ENCODE measurements around the gene OPN4.

OPN4 gene

GRCh38 chr10:86703176-86703575 lies 48.8 kb downstream of the OPN4 start:
- Histone ChIP-seq H3K79me2 (ENCODE audit: insufficient read depth, low read length) (no peaks in the 10 kb centered on the region), H3F3A (ENCODE audit: low read depth) (no peaks in the 10 kb centered on the region), H4K20me1 (ENCODE audit: insufficient read depth, low read length, poor library complexity, severe bottlenecking) (no peaks in the 10 kb centered on the region), H3K4me2 (ENCODE audit: low read depth, low read length, poor library complexity, severe bottlenecking) (no peak overlapping the region), H3K9me2 (replicated peaks; ENCODE audit: low read depth, low read length) (no peaks in the 10 kb centered on the region), H3K4me3 (ENCODE audit: low read length, poor library complexity, severe bottlenecking) (no peak overlapping the region), H3K9me3 (ENCODE audit: insufficient read depth, low read depth, low read length) (no peaks in the 10 kb centered on the region), H3K4me1 (ENCODE audit: insufficient read depth, low read length, poor library complexity, severe bottlenecking) (no peaks in the 10 kb centered on the region), H3K36me3 (ENCODE audit: insufficient read depth, low read length) (no peaks in the 10 kb centered on the region), H3K27me3 (ENCODE audit: insufficient read depth, low read length, poor library complexity, severe bottlenecking) (no peaks in the 10 kb centered on the region), H2AFZ (ENCODE audit: low read length) (no peak overlapping the region), H3K9ac (ENCODE audit: low read depth, low read length, poor library complexity, severe bottlenecking) (no peak overlapping the region)
- TF ChIP-seq CTCF (conservative IDR thresholded peaks at IDR 0.05; ENCODE audit: low read length) (no peak), EZH2phosphoT487 (IDR thresholded peaks at IDR 0.05; ENCODE audit: borderline replicate concordance) (no peak)

GRCh38 chr10:86705139-86705538 lies 50.8 kb downstream of the OPN4 start:
- H3K4me2 ChIP-seq (ENCODE audit: low read depth, low read length, poor library complexity, severe bottlenecking), result no peak overlapping the region
- H3F3A ChIP-seq (ENCODE audit: low read depth), result no peaks in the 10 kb centered on the region
- H2AFZ ChIP-seq (ENCODE audit: low read length), result no peak overlapping the region
- H3K36me3 ChIP-seq (ENCODE audit: insufficient read depth, low read length), result no peaks in the 10 kb centered on the region
- no peaks in the 10 kb centered on the region for H3K9me3 ChIP-seq (ENCODE audit: insufficient read depth, low read depth, low read length)
- no peaks in the 10 kb centered on the region for H3K27me3 ChIP-seq (ENCODE audit: insufficient read depth, low read length, poor library complexity, severe bottlenecking)
- no peaks in the 10 kb centered on the region for H3K9me2 ChIP-seq (replicated peaks; ENCODE audit: low read depth, low read length)
- H3K4me1 ChIP-seq (ENCODE audit: insufficient read depth, low read length, poor library complexity, severe bottlenecking), result no peaks in the 10 kb centered on the region
- no peak overlapping the region for H3K4me3 ChIP-seq (ENCODE audit: low read length, poor library complexity, severe bottlenecking)
- no peaks in the 10 kb centered on the region for H4K20me1 ChIP-seq (ENCODE audit: insufficient read depth, low read length, poor library complexity, severe bottlenecking)
- TF ChIP-seq CTCF (conservative IDR thresholded peaks at IDR 0.05; ENCODE audit: low read length) (no peak), EZH2phosphoT487 (IDR thresholded peaks at IDR 0.05; ENCODE audit: borderline replicate concordance) (no peak)
- H3K79me2 ChIP-seq (ENCODE audit: insufficient read depth, low read length), result no peaks in the 10 kb centered on the region
- H3K9ac ChIP-seq (ENCODE audit: low read depth, low read length, poor library complexity, severe bottlenecking), result no peak overlapping the region

GRCh38 chr10:86705905-86706304 lies 51.6 kb downstream of the OPN4 start:
- Histone ChIP-seq H3K4me3 (ENCODE audit: low read length, poor library complexity, severe bottlenecking) (no peak overlapping the region), H3K9ac (ENCODE audit: low read depth, low read length, poor library complexity, severe bottlenecking) (no peak overlapping the region), H3K36me3 (ENCODE audit: insufficient read depth, low read length) (no peaks in the 10 kb centered on the region), H2AFZ (ENCODE audit: low read length) (no peak overlapping the region), H3K4me2 (ENCODE audit: low read depth, low read length, poor library complexity, severe bottlenecking) (no peak overlapping the region), H3K4me1 (ENCODE audit: insufficient read depth, low read length, poor library complexity, severe bottlenecking) (peaks cover 3% of the 10 kb centered on the region), H3K9me3 (ENCODE audit: insufficient read depth, low read depth, low read length) (no peaks in the 10 kb centered on the region), H3K9me2 (replicated peaks; ENCODE audit: low read depth, low read length) (no peaks in the 10 kb centered on the region), H4K20me1 (ENCODE audit: insufficient read depth, low read length, poor library complexity, severe bottlenecking) (no peaks in the 10 kb centered on the region), H3K79me2 (ENCODE audit: insufficient read depth, low read length) (no peaks in the 10 kb centered on the region), H3K27me3 (ENCODE audit: insufficient read depth, low read length, poor library complexity, severe bottlenecking) (no peaks in the 10 kb centered on the region), H3F3A (ENCODE audit: low read depth) (no peaks in the 10 kb centered on the region)
- TF ChIP-seq CTCF (conservative IDR thresholded peaks at IDR 0.05; ENCODE audit: low read length) (no peak), EZH2phosphoT487 (IDR thresholded peaks at IDR 0.05; ENCODE audit: borderline replicate concordance) (no peak)
